Activated CD8-positive, alpha-beta memory T cell treated with anti-CD3 and anti-CD28 coated beads, Interleukin-2, amount 50 U/mL, for 4 hours (primary cell): Measurements from ENCODE around the gene DHX8.
A peak's percentile ranks its signal among the peaks of the same experiment; 100 is the strongest.
"Not testable (repeated sequence)": the region's sequence is repeated elsewhere in the genome, so short reads cannot be mapped to it uniquely, and the experiment has no call there.

Experiments
- DNase-seq: peaks from one replicate; pipeline ENCODE4 v3.0.0-alpha.2; 2020

The DHX8 gene

DNA sequence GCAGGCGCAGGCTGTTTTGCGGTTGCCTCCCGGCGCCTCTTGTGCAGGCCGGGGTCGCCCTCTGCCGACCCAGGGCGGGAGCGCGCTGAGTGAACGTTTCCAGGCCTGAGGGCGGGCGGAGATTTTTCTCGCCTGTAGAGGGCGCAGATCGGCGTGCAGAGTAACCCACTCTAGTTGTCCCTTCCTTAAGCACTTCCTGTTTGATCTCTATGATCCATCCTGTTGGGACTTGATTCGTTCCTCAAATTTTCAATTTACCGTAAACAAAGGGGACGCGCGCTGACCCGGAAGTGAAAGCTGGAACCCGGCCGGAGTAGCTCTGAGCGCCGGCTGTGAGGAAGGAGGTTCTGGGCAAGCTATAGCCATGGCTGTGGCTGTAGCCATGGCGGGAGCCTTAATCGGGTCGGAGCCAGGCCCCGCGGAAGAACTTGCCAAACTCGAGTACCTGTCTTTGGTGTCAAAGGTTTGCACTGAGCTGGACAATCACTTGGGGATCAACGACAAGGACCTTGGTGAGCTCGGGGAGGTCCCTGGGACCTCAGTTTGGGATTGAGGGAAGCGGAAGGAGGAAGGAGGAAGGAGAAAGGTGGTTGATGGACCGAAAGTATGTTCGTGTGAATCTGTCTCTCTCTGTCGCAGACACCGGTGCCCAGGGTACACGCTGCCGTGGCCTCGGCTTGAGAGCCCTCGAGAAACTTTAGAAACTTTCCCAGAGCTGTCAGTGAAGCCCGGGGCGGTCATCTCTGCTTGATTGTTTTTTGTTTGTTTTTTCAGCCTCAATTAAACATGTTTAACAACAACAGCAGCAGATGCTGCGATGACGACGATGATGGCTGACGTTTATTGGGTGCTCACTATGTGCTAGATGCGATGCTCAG, at the start of gene DHX8:
DHX8 (plus strand) TSS at position 302 of the 878 bp plus-strand sequence; CDS start at position 365, 63 bp downstream.
- DNase-seq, result peak; percentile 98

DNA sequence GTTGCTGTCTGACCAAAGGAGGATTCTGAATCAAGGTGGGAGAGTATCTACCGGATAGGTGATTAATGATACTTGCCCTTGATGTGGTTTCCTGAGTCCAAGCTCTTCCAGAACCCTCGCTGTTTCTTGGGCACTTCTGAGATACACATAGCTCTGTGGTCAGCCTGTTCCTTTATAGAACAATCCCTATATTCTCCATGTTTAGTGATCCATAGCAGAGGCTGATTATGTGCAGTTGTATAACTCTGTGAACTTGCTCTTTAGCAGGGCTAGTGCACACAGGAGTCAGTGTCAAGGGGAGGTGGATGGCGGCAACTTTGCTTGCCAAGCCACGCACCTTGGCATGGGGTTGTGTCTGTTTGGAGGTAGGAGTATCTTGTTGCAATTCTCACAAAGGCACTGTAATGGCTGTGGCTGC, 48.9 kb upstream of the DHX8 start:
- DNase-seq, result no peak

GRCh38 chr17:43437756-43438155, 46.0 kb upstream of the DHX8 start:
- no peak for DNase-seq

GRCh38 chr17:43438626-43439025, 45.1 kb upstream of the DHX8 start:
- DNase-seq, result no peak

GRCh38 chr17:43439041-43439440, 44.7 kb upstream of the DHX8 start:
- DNase-seq, result no peak

- DNase-seq, result no peak
Measured at GRCh38 chr17:43442711-43443110, 41.1 kb upstream of the DHX8 start.

GRCh38 chr17:43443381-43443780, 40.4 kb upstream of the DHX8 start:
- DNase-seq, result no peak

DNA sequence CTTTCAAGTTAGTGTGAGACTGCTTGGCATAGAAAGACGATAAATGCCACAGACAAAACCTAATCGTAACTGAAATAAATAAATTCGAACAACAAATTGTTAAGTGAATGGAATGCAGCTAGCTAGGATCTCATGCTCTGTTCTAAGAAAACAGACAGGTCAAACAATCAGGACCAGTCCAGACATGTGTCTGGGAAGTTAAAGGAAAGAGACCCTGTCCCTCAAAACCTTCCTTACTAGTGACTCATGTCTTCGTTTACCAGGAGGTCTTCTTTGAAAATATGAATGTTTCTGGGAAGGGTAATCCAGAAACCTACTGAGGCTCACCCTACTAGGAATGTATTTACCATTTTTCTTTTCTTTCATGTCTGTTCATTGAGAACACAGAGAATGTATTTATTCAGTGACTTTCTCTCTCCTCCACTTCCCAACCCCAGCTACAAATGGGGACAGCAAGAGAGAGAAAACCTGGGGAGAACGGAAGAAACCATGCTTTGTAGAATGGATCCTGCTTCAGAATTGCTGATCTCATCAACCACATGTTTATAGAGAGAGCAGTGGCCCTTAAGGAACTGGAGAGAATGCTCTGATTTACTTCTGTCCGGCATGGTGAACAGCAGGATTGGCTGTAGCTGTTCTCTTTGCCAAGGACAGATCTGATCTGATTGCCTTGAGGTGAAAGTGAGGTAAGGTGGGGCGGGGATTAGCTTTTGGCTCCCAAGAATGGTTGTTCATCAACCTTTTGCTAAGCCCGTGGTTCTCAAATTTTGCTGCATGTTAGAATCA, 39.4 kb upstream of the DHX8 start:
- no peak for DNase-seq

DNA sequence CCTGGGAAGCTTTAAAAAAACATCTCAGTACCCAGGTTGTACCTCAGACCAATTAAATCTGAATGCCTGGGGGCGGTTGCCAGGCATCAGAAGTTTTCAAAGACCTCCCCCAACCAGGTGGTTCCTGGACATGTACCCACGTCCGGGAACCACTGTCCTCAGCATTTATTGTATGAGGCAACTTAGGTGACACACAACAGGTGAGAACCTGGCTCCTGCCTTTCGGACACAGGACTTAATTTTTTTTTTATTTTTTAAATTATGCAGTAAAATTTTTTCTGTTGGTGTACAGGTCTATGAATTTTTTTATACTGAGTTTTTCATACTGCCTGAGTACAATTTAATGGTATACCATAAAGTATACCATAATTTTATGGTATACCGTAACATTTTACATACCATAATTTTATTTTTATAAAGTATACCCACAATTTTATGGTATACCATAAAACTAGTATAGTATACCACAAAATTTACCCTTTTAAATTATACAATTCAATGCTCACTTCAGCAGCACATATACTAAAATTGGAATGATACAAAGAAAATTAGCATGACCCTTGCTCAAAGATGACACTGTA, 38.7 kb upstream of the DHX8 start:
- DNase-seq, result no peak

DNA sequence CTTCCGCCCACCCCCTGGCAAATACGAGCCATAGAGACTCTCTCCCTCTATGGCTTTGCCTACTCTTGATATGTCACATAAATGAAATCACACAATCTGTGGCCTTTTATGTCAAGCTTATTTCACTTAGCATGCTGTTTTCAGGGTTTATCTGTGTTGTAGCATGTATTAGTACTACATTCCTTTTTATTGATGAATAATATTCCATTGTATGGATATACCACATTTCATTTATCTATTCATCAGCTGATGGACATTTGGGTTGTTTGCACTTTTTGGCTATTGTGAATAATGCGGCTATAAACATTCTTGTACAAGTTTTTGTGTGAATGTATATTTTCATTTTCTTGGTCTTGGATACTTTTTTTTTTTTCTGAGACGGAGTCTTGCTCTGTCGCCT, 37.0 kb upstream of the DHX8 start:
- DNase-seq, result no peak

DNA sequence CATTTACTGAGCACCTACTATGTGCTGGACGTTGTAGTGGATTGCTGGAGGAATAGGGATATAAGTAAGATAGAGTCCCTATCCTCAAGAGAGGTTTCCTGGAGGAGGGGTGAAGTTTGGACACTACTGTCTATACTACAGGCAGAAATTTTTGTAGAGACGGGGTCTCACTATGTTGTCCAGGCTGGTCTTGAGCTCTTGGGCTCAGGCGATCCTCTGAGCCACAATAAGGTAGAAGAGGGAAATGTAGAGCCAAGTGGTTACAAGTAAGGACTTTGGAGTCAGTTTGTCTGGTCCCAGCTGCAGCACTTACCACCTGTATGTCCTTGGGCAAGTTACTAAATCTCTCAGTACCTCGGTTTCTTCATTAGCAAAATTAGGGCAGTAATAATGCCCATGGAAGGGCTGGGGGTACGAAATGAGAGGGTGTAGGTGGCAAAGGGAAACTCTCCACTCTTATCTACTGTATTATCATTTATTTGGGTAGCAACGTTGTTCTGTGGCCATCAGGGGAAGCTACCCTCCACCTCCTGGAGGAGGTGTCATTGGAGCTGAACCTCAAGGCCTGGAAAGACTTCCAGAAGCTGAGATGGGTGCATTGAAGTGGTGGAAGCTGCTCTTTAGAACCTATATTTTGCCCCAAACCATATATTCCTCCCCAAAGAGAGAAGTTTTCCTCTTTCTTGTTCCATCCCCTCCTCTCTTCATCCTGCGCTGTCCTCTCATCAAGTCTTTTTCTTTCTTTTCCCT, 34.9 kb upstream of the DHX8 start:
- DNase-seq, result no peak

- DNase-seq, result no peak
Measured at GRCh38 chr17:43449470-43450248, 34.1 kb upstream of the DHX8 start.

DNA sequence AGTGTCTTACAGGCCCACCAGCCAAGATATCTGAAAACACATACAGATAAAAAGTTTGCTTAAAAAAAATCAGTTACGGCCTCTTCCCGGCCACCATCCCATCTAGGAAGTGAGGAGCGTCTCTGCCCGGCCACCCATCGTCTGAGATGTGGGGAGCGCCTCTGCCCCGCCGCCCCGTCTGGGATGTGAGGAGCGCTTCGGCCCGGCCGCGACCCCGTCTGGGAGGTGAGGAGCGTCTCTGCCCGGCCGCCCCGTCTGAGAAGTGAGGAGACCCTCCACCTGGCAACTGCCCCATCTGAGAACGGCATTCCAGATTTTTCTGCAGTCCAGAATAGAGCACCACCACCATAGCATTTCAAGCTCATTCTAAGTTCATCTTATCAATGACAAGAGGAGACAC, 33.0 kb upstream of the DHX8 start:
- not testable (repeated sequence) for DNase-seq

GRCh38 chr17:43451741-43452140, 32.0 kb upstream of the DHX8 start:
- DNase-seq, result not testable (repeated sequence)

- DNase-seq, result no peak
Measured at GRCh38 chr17:43453331-43453812, 30.4 kb upstream of the DHX8 start.

- no peak for DNase-seq
Measured at GRCh38 chr17:43454868-43455267, 28.9 kb upstream of the DHX8 start.

DNA sequence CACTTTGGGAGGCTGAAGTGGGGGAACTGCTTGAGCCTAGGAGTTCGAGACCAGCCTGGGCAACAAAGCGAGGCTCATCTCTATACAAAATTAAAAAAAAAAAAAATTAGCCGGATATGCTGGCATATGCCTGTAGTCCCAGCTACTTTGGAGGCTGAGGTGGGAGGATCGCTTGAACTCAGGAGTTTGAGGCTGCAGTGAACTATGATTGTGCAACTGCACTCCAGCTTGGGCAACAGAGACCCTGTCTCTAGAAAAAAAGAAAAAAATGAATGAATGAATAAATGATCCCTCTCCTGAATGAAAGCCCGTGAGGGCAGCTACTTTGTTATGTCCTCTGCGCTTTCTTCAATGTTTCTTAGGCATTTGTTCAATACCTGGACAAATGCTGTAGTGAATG, 27.7 kb upstream of the DHX8 start:
- DNase-seq, result no peak

- no peak for DNase-seq
Measured at GRCh38 chr17:43456661-43457361, 27.0 kb upstream of the DHX8 start.

- no peak for DNase-seq
Measured at GRCh38 chr17:43457362-43457692, 26.4 kb upstream of the DHX8 start.

DNA sequence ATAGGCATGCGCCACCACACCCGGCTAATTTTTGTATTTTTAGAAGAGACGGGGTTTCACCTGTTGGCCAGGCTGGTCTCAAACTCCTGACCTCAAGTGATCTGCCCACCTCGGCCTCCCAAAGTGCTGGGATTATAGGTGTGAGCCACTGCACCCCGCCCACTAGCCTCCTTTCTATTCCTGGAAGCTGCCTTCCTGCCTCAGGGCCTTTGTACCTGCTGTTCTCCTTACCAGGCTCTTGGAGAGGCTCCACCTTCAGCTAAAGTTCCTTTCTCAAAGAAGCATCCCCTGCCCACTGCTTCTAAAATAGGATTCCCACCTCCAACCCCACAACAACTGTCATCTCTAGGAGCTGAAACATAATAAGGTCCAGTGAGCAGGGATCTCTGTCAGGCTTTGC, 23.9 kb upstream of the DHX8 start:
- DNase-seq, result not testable (repeated sequence)

DNA sequence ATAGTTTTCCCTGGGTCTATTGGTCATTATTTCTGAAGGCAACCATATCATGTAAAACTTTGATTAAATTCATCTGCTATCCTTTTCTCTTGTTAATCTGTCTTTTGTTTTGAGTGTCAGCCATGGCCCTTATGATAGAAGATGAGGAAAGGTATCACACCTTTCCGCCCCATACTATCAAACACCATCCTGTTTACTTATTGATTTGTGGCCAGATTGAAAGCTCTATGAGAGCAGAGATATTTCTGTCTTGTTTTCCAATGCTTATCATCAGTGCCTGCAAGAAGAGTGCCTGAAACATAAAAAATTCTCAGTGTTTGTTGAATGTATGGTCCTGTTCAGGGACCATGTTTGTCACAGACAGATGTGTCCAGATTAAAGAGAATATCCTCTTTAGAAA, 22.6 kb upstream of the DHX8 start:
- no peak for DNase-seq
